Measurements from ENCODE around the gene PCDHA10. TPM values are rescaled to one million over a fixed set of nuclear protein-coding genes. Genes with fewer than 3 reads are reported as not detected.
"Not testable (repeated sequence)": the region's sequence is repeated elsewhere in the genome, so short reads cannot be mapped to it uniquely, and the experiment has no call there.

Gene PCDHA10
- total and polyA plus RNA-seq, 8 donors = 0.14 to 1.7 (median 0.44) TPM

- DNase-seq (peak in 1 of 4 donors; percentile 57), ATAC-seq (no peak)
- Histone ChIP-seq H3K27me3 (peaks cover 6 to 62% of the 10 kb centered on the region in 2 donors), H3K9me3 (peaks cover 0 to 38% of the 10 kb centered on the region in 2 donors), H3K36me3 (no peaks in the 10 kb centered on the region), H3K4me1 (no peaks in the 10 kb centered on the region), H3K4me3 (no peak within 1 kb of the TSS), H3K27ac (no peak within 1 kb of the TSS)
- peak in 1 of 2 donors; percentile 32 for TF ChIP-seq CTCF (IDR thresholded peaks at IDR 0.05)
- intact Hi-C loops (cut with DNase I) = no loop called here
Observed at GRCh38 chr5:140821375-140822280, 34.1 kb upstream of the PCDHA10 start, which contains the start of gene PCDHA5. Gene PCDHA5 (plus strand): TSS chr5:140821613.

- intact Hi-C loops (cut with DNase I) = no loop called here
- peaks cover 0 to 36% of the 10 kb centered on the region in 2 donors for H3K9me3 ChIP-seq
- no peak overlapping the region for H3K4me3 ChIP-seq
- no peak overlapping the region for H3K27ac ChIP-seq
- TF ChIP-seq CTCF (IDR thresholded peaks at IDR 0.05) = no peak
- DNase-seq (no peak), ATAC-seq (no peak)
- H3K27me3 ChIP-seq = peaks cover 11 to 68% of the 10 kb centered on the region in 2 donors
- H3K4me1 ChIP-seq = no peaks in the 10 kb centered on the region
- no peaks in the 10 kb centered on the region for H3K36me3 ChIP-seq
Observed at GRCh38 chr5:140822281-140822629, 33.4 kb upstream of the PCDHA10 start.

- Histone ChIP-seq H3K9me3 (peaks cover 0 to 41% of the 10 kb centered on the region in 2 donors), H3K27me3 (peaks cover 18 to 75% of the 10 kb centered on the region in 2 donors)
- H3K4me1 ChIP-seq; ATAC-seq; H3K4me3 ChIP-seq; H3K36me3 ChIP-seq; intact Hi-C loops (cut with DNase I); H3K27ac ChIP-seq: not testable (repeated sequence)
- DNase-seq = peak in 1 of 4 donors; percentile 71
Observed at GRCh38 chr5:140822969-140823368, 32.7 kb upstream of the PCDHA10 start.

- no peak for ATAC-seq
- Histone ChIP-seq H3K27me3 (peaks cover 21 to 79% of the 10 kb centered on the region in 2 donors), H3K36me3 (no peaks in the 10 kb centered on the region), H3K4me3 (no peak overlapping the region), H3K9me3 (peaks cover 0 to 46% of the 10 kb centered on the region in 2 donors), H3K4me1 (no peaks in the 10 kb centered on the region), H3K27ac (no peak overlapping the region)
- DNase-seq = peak in 1 of 4 donors; percentile 72
- intact Hi-C loops (cut with DNase I) = no loop called here
- TF ChIP-seq CTCF (IDR thresholded peaks at IDR 0.05) = no peak
Observed at GRCh38 chr5:140823475-140823874, 32.2 kb upstream of the PCDHA10 start.

- no peaks in the 10 kb centered on the region for H3K36me3 ChIP-seq
- ATAC-seq (peak; percentile 30), DNase-seq (no peak)
- no peak for TF ChIP-seq CTCF (IDR thresholded peaks at IDR 0.05)
- intact Hi-C loops (cut with DNase I) = no loop called here
- H3K4me3 ChIP-seq = no peak within 1 kb of the TSS
- peaks cover 0 to 48% of the 10 kb centered on the region in 2 donors for H3K9me3 ChIP-seq
- peaks cover 21 to 81% of the 10 kb centered on the region in 2 donors for H3K27me3 ChIP-seq
- H3K4me1 ChIP-seq = no peaks in the 10 kb centered on the region
- H3K27ac ChIP-seq = no peak within 1 kb of the TSS
Observed at GRCh38 chr5:140827704-140828361, 27.9 kb upstream of the PCDHA10 start, which contains the start of gene PCDHA6. Gene PCDHA6 (plus strand): TSS chr5:140827960. CDS start chr5:140828092, 132 bp downstream.
